ENCODE measurements around the gene SEC14L1. TPM values are rescaled to one million over a fixed set of nuclear protein-coding genes. Genes with fewer than 3 reads are reported as not detected.
A peak's percentile ranks its signal among the peaks of the same experiment; 100 is the strongest.

SEC14L1 gene
- total and polyA plus RNA-seq, 4 donors = 17.2 to 99.8 (median 49.2) TPM

- no peaks in the 10 kb centered on the region for H3K4me1 ChIP-seq (ENCODE audit: control insufficient read depth in 1 of 2, insufficient read depth in 2 of 2, low read length in 2 of 2)
- peaks cover 0 to 6% of the 10 kb centered on the region in 2 donors for H3K36me3 ChIP-seq (ENCODE audit: control insufficient read depth in 1 of 2, insufficient read depth in 2 of 2, low read length in 1 of 2)
- H3K27ac ChIP-seq (ENCODE audit: low read depth in 1 of 2, low read length in 2 of 2) = no peak overlapping the region
- intact Hi-C loops (cut with DNase I) = no loop called here
- WGBS, 2 donors = 74 to 79% methylated on average over 11 of the region's 11 CpGs
- DNase-seq = peak; percentile 40 to 54
- no peak overlapping the region for H3K4me3 ChIP-seq (ENCODE audit: low read length in 2 of 2)
- no peaks in the 10 kb centered on the region for H3K27me3 ChIP-seq (ENCODE audit: control insufficient read depth in 1 of 2, insufficient read depth in 2 of 2, low read length in 1 of 2)
- no peaks in the 10 kb centered on the region for H3K9me3 ChIP-seq (ENCODE audit: control insufficient read depth, low read length)
- no peak for ATAC-seq (ENCODE audit: low FRiP score)
Measured at GRCh38 chr17:77217566-77217965, 76.8 kb downstream of the SEC14L1 start.

GRCh38 chr17:77218902-77219301 lies 78.1 kb downstream of the SEC14L1 start:
- Histone ChIP-seq H3K4me3 (ENCODE audit: low read length in 2 of 2) (no peak overlapping the region), H3K27me3 (ENCODE audit: control insufficient read depth in 1 of 2, insufficient read depth in 2 of 2, low read length in 1 of 2) (no peaks in the 10 kb centered on the region), H3K27ac (ENCODE audit: low read depth in 1 of 2, low read length in 2 of 2) (no peak overlapping the region), H3K4me1 (ENCODE audit: control insufficient read depth in 1 of 2, insufficient read depth in 2 of 2, low read length in 2 of 2) (no peaks in the 10 kb centered on the region), H3K36me3 (ENCODE audit: control insufficient read depth in 1 of 2, insufficient read depth in 2 of 2, low read length in 1 of 2) (peaks cover 0 to 2% of the 10 kb centered on the region in 2 donors), H3K9me3 (ENCODE audit: control insufficient read depth, low read length) (no peaks in the 10 kb centered on the region)
- intact Hi-C loops (cut with DNase I) = no loop called here
- ATAC-seq (ENCODE audit: low FRiP score) (no peak), DNase-seq (peak; percentile 33 to 49)
- 89 to 91% methylated on average over 10 of the region's 10 CpGs for WGBS, 2 donors

- H3K36me3 ChIP-seq (ENCODE audit: control insufficient read depth in 1 of 2, insufficient read depth in 2 of 2, low read length in 1 of 2) = no peaks in the 10 kb centered on the region
- DNase-seq = peak in 1 of 2 donors; percentile 8
- H3K27ac ChIP-seq (ENCODE audit: low read depth in 1 of 2, low read length in 2 of 2) = no peak overlapping the region
- no peak for ATAC-seq (ENCODE audit: low FRiP score)
- intact Hi-C loops (cut with DNase I) = no loop called here
- no peak overlapping the region for H3K4me3 ChIP-seq (ENCODE audit: low read length in 2 of 2)
- WGBS, 2 donors = 82 to 87% methylated on average over 7 of the region's 7 CpGs
- no peaks in the 10 kb centered on the region for H3K4me1 ChIP-seq (ENCODE audit: control insufficient read depth in 1 of 2, insufficient read depth in 2 of 2, low read length in 2 of 2)
- H3K27me3 ChIP-seq (ENCODE audit: control insufficient read depth in 1 of 2, insufficient read depth in 2 of 2, low read length in 1 of 2) = no peaks in the 10 kb centered on the region
- H3K9me3 ChIP-seq (ENCODE audit: control insufficient read depth, low read length) = no peaks in the 10 kb centered on the region
Measured at GRCh38 chr17:77222356-77222755, 81.6 kb downstream of the SEC14L1 start.

- Histone ChIP-seq H3K27ac (ENCODE audit: low read depth in 1 of 2, low read length in 2 of 2) (no peak overlapping the region), H3K4me3 (ENCODE audit: low read length in 2 of 2) (no peak overlapping the region), H3K4me1 (ENCODE audit: control insufficient read depth in 1 of 2, insufficient read depth in 2 of 2, low read length in 2 of 2) (no peaks in the 10 kb centered on the region), H3K36me3 (ENCODE audit: control insufficient read depth in 1 of 2, insufficient read depth in 2 of 2, low read length in 1 of 2) (no peaks in the 10 kb centered on the region), H3K27me3 (ENCODE audit: control insufficient read depth in 1 of 2, insufficient read depth in 2 of 2, low read length in 1 of 2) (no peaks in the 10 kb centered on the region), H3K9me3 (ENCODE audit: control insufficient read depth, low read length) (no peaks in the 10 kb centered on the region)
- no peak for DNase-seq
- ATAC-seq (ENCODE audit: low FRiP score) = no peak
- WGBS, 2 donors = 85 to 87% methylated on average over 26 of the region's 26 CpGs
- intact Hi-C loops (cut with DNase I) = no loop called here
Measured at GRCh38 chr17:77223642-77224420, 83.1 kb downstream of the SEC14L1 start.

GRCh38 chr17:77225265-77225664 lies 84.5 kb downstream of the SEC14L1 start:
- WGBS, 2 donors = 88 to 100% methylated on average over 1 of the region's 1 CpG
- Histone ChIP-seq H3K27ac (ENCODE audit: low read depth in 1 of 2, low read length in 2 of 2) (no peak overlapping the region), H3K9me3 (ENCODE audit: control insufficient read depth, low read length) (no peaks in the 10 kb centered on the region), H3K36me3 (ENCODE audit: control insufficient read depth in 1 of 2, insufficient read depth in 2 of 2, low read length in 1 of 2) (no peaks in the 10 kb centered on the region), H3K4me1 (ENCODE audit: control insufficient read depth in 1 of 2, insufficient read depth in 2 of 2, low read length in 2 of 2) (no peaks in the 10 kb centered on the region), H3K4me3 (ENCODE audit: low read length in 2 of 2) (no peak overlapping the region), H3K27me3 (ENCODE audit: control insufficient read depth in 1 of 2, insufficient read depth in 2 of 2, low read length in 1 of 2) (no peaks in the 10 kb centered on the region)
- intact Hi-C loops (cut with DNase I) = no loop called here
- no peak for DNase-seq
- ATAC-seq (ENCODE audit: low FRiP score) = no peak

- WGBS, 2 donors = 82 to 83% methylated on average over 23 of the region's 23 CpGs
- Histone ChIP-seq H3K27ac (ENCODE audit: low read depth in 1 of 2, low read length in 2 of 2) (no peak overlapping the region), H3K9me3 (ENCODE audit: control insufficient read depth, low read length) (no peaks in the 10 kb centered on the region), H3K36me3 (ENCODE audit: control insufficient read depth in 1 of 2, insufficient read depth in 2 of 2, low read length in 1 of 2) (no peaks in the 10 kb centered on the region), H3K4me1 (ENCODE audit: control insufficient read depth in 1 of 2, insufficient read depth in 2 of 2, low read length in 2 of 2) (no peaks in the 10 kb centered on the region), H3K4me3 (ENCODE audit: low read length in 2 of 2) (no peak overlapping the region), H3K27me3 (ENCODE audit: control insufficient read depth in 1 of 2, insufficient read depth in 2 of 2, low read length in 1 of 2) (no peaks in the 10 kb centered on the region)
- DNase-seq (peak in 1 of 2 donors; percentile 77), ATAC-seq (ENCODE audit: low FRiP score) (peak; percentile 66)
- intact Hi-C loops (cut with DNase I) = no loop called here
Measured at GRCh38 chr17:77227461-77228240, 86.9 kb downstream of the SEC14L1 start.

GRCh38 chr17:77228241-77228752 lies 87.5 kb downstream of the SEC14L1 start:
- 88 to 89% methylated on average over 16 of the region's 16 CpGs for WGBS, 2 donors
- no peak for ATAC-seq (ENCODE audit: low FRiP score)
- H3K4me3 ChIP-seq (ENCODE audit: low read length in 2 of 2) = no peak overlapping the region
- H3K36me3 ChIP-seq (ENCODE audit: control insufficient read depth in 1 of 2, insufficient read depth in 2 of 2, low read length in 1 of 2) = no peaks in the 10 kb centered on the region
- intact Hi-C loops (cut with DNase I) = no loop called here
- H3K9me3 ChIP-seq (ENCODE audit: control insufficient read depth, low read length) = no peaks in the 10 kb centered on the region
- DNase-seq = peak in 1 of 2 donors; percentile 24
- no peaks in the 10 kb centered on the region for H3K4me1 ChIP-seq (ENCODE audit: control insufficient read depth in 1 of 2, insufficient read depth in 2 of 2, low read length in 2 of 2)
- no peak overlapping the region for H3K27ac ChIP-seq (ENCODE audit: low read depth in 1 of 2, low read length in 2 of 2)
- H3K27me3 ChIP-seq (ENCODE audit: control insufficient read depth in 1 of 2, insufficient read depth in 2 of 2, low read length in 1 of 2) = no peaks in the 10 kb centered on the region

GRCh38 chr17:77228816-77229215 lies 88.0 kb downstream of the SEC14L1 start:
- no peak overlapping the region for H3K4me3 ChIP-seq (ENCODE audit: low read length in 2 of 2)
- DNase-seq = peak in 1 of 2 donors; percentile 40
- no peaks in the 10 kb centered on the region for H3K4me1 ChIP-seq (ENCODE audit: control insufficient read depth in 1 of 2, insufficient read depth in 2 of 2, low read length in 2 of 2)
- no peak overlapping the region for H3K27ac ChIP-seq (ENCODE audit: low read depth in 1 of 2, low read length in 2 of 2)
- intact Hi-C loops (cut with DNase I) = no loop called here
- H3K27me3 ChIP-seq (ENCODE audit: control insufficient read depth in 1 of 2, insufficient read depth in 2 of 2, low read length in 1 of 2) = no peaks in the 10 kb centered on the region
- H3K9me3 ChIP-seq (ENCODE audit: control insufficient read depth, low read length) = no peaks in the 10 kb centered on the region
- 92 to 94% methylated on average over 13 of the region's 13 CpGs for WGBS, 2 donors
- no peaks in the 10 kb centered on the region for H3K36me3 ChIP-seq (ENCODE audit: control insufficient read depth in 1 of 2, insufficient read depth in 2 of 2, low read length in 1 of 2)
- no peak for ATAC-seq (ENCODE audit: low FRiP score)
